H9 (cell line): ENCODE data around the gene PSTPIP1. TPM values are rescaled to one million over a fixed set of nuclear protein-coding genes. Genes with fewer than 3 reads are reported as not detected.

Experiments
- DNase-seq: peaks from one replicate; pipeline ENCODE4 v3.0.0-alpha.2; 2017
- H2AFZ ChIP-seq: one replicate; pipeline ENCODE4 v1.6.1; 2013; ENCODE audit warnings: mild to moderate bottlenecking, low read length, control low read depth, moderate library complexity
- H2AK5ac ChIP-seq: 2 replicates; pipeline ENCODE4 v1.6.1; 2013; ENCODE audit warnings: low read length, control low read depth, mixed read lengths; ENCODE audit not compliant: insufficient read length
- H2BK120ac ChIP-seq: one replicate; pipeline ENCODE4 v1.6.1; 2013; ENCODE audit warnings: low read depth, mild to moderate bottlenecking, low read length, control low read depth, inconsistent platforms; ENCODE audit not compliant: poor library complexity, severe bottlenecking
- H2BK12ac ChIP-seq: 2 replicates; pipeline ENCODE4 v1.6.1; 2013; ENCODE audit warnings: low read length, control low read depth, mixed read lengths, low read depth; ENCODE audit not compliant: insufficient read length
- H2BK15ac ChIP-seq: 2 replicates; pipeline ENCODE4 v1.6.1; 2013; ENCODE audit warnings: low read depth, low read length, control low read depth
- H2BK20ac ChIP-seq: one replicate; pipeline ENCODE4 v1.6.1; 2013; ENCODE audit warnings: low read depth, mild to moderate bottlenecking, low read length, control low read depth, inconsistent platforms; ENCODE audit not compliant: poor library complexity, severe bottlenecking
- H2BK5ac ChIP-seq: 2 replicates; pipeline ENCODE4 v1.6.1; 2013; ENCODE audit warnings: low read length, control low read depth, mixed read lengths; ENCODE audit not compliant: insufficient read length
- H3K14ac ChIP-seq: 2 replicates; pipeline ENCODE4 v1.6.1; 2013; ENCODE audit warnings: low read length, control low read depth; ENCODE audit not compliant: insufficient read depth
- H3K18ac ChIP-seq: 2 replicates; pipeline ENCODE4 v1.6.1; 2013; ENCODE audit warnings: low read depth, mild to moderate bottlenecking, mixed read lengths, low read length, control low read depth; ENCODE audit not compliant: insufficient read length
- H3K23ac ChIP-seq: 2 replicates; pipeline ENCODE4 v1.6.1; 2013; ENCODE audit warnings: low read length, control low read depth, mixed read lengths, low read depth; ENCODE audit not compliant: insufficient read length
- H3K23me2 ChIP-seq: 2 replicates; pipeline ENCODE4 v1.6.1; 2013; ENCODE audit warnings: low read depth, mild to moderate bottlenecking, mixed read lengths, low read length, control low read depth; ENCODE audit not compliant: insufficient read length, poor library complexity, severe bottlenecking
- H3K27ac ChIP-seq: 2 replicates; pipeline ENCODE4 v1.5.1; 2013; ENCODE audit warnings: low read length, control low read depth, mixed read lengths, low read depth; ENCODE audit not compliant: insufficient read length
- H3K27me3 ChIP-seq: 2 replicates; pipeline ENCODE4 v1.6.1; 2013; ENCODE audit warnings: low read length, control low read depth, inconsistent platforms; ENCODE audit not compliant: insufficient read depth
- H3K4ac ChIP-seq: 2 replicates; pipeline ENCODE4 v1.6.1; 2013; ENCODE audit warnings: low read depth, mild to moderate bottlenecking, control low read depth, inconsistent platforms, low read length, moderate library complexity
- H3K4me1 ChIP-seq: 2 replicates; pipeline ENCODE4 v1.6.1; 2013; ENCODE audit warnings: low read length, control low read depth, inconsistent platforms; ENCODE audit not compliant: insufficient read depth
- H3K4me2 ChIP-seq: 2 replicates; pipeline ENCODE4 v1.6.1; 2013; ENCODE audit warnings: low read length, control low read depth, mixed read lengths; ENCODE audit not compliant: insufficient read length, insufficient read depth
- H3K56ac ChIP-seq: 2 replicates; pipeline ENCODE4 v1.6.1; 2013; ENCODE audit warnings: low read depth, mild to moderate bottlenecking, mixed read lengths, low read length, control low read depth; ENCODE audit not compliant: insufficient read length
- H3K79me1 ChIP-seq: 2 replicates; pipeline ENCODE4 v1.6.1; 2013; ENCODE audit warnings: low read depth, mild to moderate bottlenecking, moderate library complexity, low read length, control low read depth, inconsistent platforms; ENCODE audit not compliant: insufficient read depth, poor library complexity, severe bottlenecking
- H3K79me2 ChIP-seq: 2 replicates; pipeline ENCODE4 v1.6.1; 2013; ENCODE audit warnings: low read length, control low read depth, inconsistent platforms; ENCODE audit not compliant: insufficient read depth
- H3K9ac ChIP-seq: 2 replicates; pipeline ENCODE4 v1.6.1; 2013; ENCODE audit warnings: low read length, control low read depth, mixed read lengths; ENCODE audit not compliant: insufficient read length; ENCODE audit errors: extremely low read depth
- H3K9me3 ChIP-seq: one replicate; pipeline ENCODE4 v1.6.1; 2013; ENCODE audit warnings: low read depth, low read length, inconsistent platforms; ENCODE audit not compliant: control insufficient read depth
- H3T11ph ChIP-seq: one replicate; pipeline ENCODE4 v1.6.1; 2013; ENCODE audit warnings: mild to moderate bottlenecking, low read length, control low read depth, inconsistent platforms
- H4K20me1 ChIP-seq: one replicate; pipeline ENCODE4 v1.6.1; 2013; ENCODE audit not compliant: control insufficient read depth, insufficient read length, insufficient read depth
- H4K5ac ChIP-seq: 2 replicates; pipeline ENCODE4 v1.6.1; 2013; ENCODE audit warnings: low read depth, mild to moderate bottlenecking, mixed read lengths, low read length, control low read depth; ENCODE audit not compliant: insufficient read length
- H4K8ac ChIP-seq: replicated peaks from 2 replicates; pipeline ENCODE4 v1.6.1; 2013; ENCODE audit warnings: low read length, control low read depth, mixed read lengths, low read depth; ENCODE audit not compliant: insufficient read length
- H4K91ac ChIP-seq: 2 replicates; pipeline ENCODE4 v1.6.1; 2013; ENCODE audit warnings: low read depth, mild to moderate bottlenecking, moderate library complexity, mixed read lengths, low read length, control low read depth; ENCODE audit not compliant: insufficient read length
- H3K27ac Mint-ChIP-seq, 3 experiments: 2 replicates in 2 of 3; 3 replicates in 1 of 3; pipeline ENCODE4 v1.8.0; 2020 to 2021; ENCODE audit warnings: mixed read lengths in 3 of 3, mild to moderate bottlenecking in 1 of 3, moderate library complexity in 1 of 3
- H3K27me3 Mint-ChIP-seq: 2 replicates; pipeline ENCODE4 v1.8.0; 2021; ENCODE audit warnings: low read depth, mild to moderate bottlenecking, moderate library complexity, mixed read lengths
- H3K36me3 Mint-ChIP-seq, 3 experiments: 2 replicates in 2 of 3; 3 replicates in 1 of 3; pipeline ENCODE4 v1.8.0; 2020 to 2021; ENCODE audit warnings: low read depth in 3 of 3, mixed read lengths in 3 of 3; ENCODE audit not compliant: insufficient read depth in 1 of 3
- H3K4me1 Mint-ChIP-seq, 2 experiments: 2 replicates each; pipeline ENCODE4 v1.8.0; 2020; ENCODE audit warnings: mixed read lengths in 2 of 2
- H3K4me3 Mint-ChIP-seq, 2 experiments: 2 replicates in 1 of 2; 3 replicates in 1 of 2; pipeline ENCODE4 v1.8.0; 2020 to 2021; ENCODE audit warnings: mild to moderate bottlenecking in 2 of 2, mixed read lengths in 2 of 2, moderate library complexity in 1 of 2
- H3K9me3 Mint-ChIP-seq, 2 experiments: 2 replicates in 1 of 2; 3 replicates in 1 of 2; pipeline ENCODE4 v1.8.0; 2020; ENCODE audit warnings: mild to moderate bottlenecking in 2 of 2, mixed read lengths in 2 of 2, moderate library complexity in 1 of 2
- CTCF ChIP-seq: fragments of 200-600 bp; sonication (generic); conservative IDR thresholded peaks from 3 replicates; pipeline ENCODE4 v1.8.0; 2021; ENCODE audit warnings: antibody characterized with exemption, mild to moderate bottlenecking
- WGBS: extraction: QIAGEN DNeasy Blood & Tissue Kit; methylation state at CpG from one replicate; pipeline ENCODE4 v1.1.7; 2013; ENCODE audit warnings: missing lambda C conversion rate, low lambda C conversion rate, mixed read lengths; ENCODE audit not compliant: insufficient read length; ENCODE audit errors: extremely low coverage; 5-methylcytosine and 5-hydroxymethylcytosine counted together
- total RNA-seq: library from RNA; stranded (reverse); gene quantifications from 2 replicates; pipeline ENCODE4 v1.2.1, GENCODE V29; 2021

The PSTPIP1 gene
- total RNA-seq, 1 experiment from 2014 or later, result 1.8 TPM

GRCh38 chr15:77002436-77002835, 7.5 kb downstream of the PSTPIP1 start:
- H3K27me3 Mint-ChIP-seq, result peaks cover 2% of the 10 kb centered on the region
- WGBS, result no CpG with 5 or more reads among the region's 7 CpGs

More at GRCh38 chr15:77002436-77002835, 7.5 kb downstream of the PSTPIP1 start:
- no peaks in the 10 kb centered on the region for H3K27me3 ChIP-seq
- H4K91ac ChIP-seq, result no peak overlapping the region
- no peak overlapping the region for H3K56ac ChIP-seq
- H3K36me3 Mint-ChIP-seq, result no peaks in the 10 kb centered on the region
- no peaks in the 10 kb centered on the region for H3K4me1 ChIP-seq
- H3K9me3 ChIP-seq, result no peaks in the 10 kb centered on the region
- no peak overlapping the region for H3K4me3 Mint-ChIP-seq
- no peak overlapping the region for H4K5ac ChIP-seq
- no peaks in the 10 kb centered on the region for H3K79me2 ChIP-seq
- H2BK20ac ChIP-seq, result no peak overlapping the region
- no peak overlapping the region for H3K14ac ChIP-seq
- no peak overlapping the region for H3K9ac ChIP-seq
- no peaks in the 10 kb centered on the region for H3K9me3 Mint-ChIP-seq
- H3K4me1 Mint-ChIP-seq, result no peaks in the 10 kb centered on the region
- H3K23me2 ChIP-seq, result no peaks in the 10 kb centered on the region
- H2AK5ac ChIP-seq, result no peak overlapping the region
- no peak for TF ChIP-seq CTCF
- no peak overlapping the region for H3K18ac ChIP-seq
- no peak overlapping the region for H3K4ac ChIP-seq
- H4K20me1 ChIP-seq, result no peaks in the 10 kb centered on the region
- H3K4me2 ChIP-seq, result no peak overlapping the region
- H2BK5ac ChIP-seq, result no peak overlapping the region
- no peak overlapping the region for H3T11ph ChIP-seq
- H3K27ac ChIP-seq, result no peak overlapping the region
- H2BK12ac ChIP-seq, result no peak overlapping the region
- H4K8ac ChIP-seq, result no peak overlapping the region
- H3K23ac ChIP-seq, result no peak overlapping the region
- H2AFZ ChIP-seq, result no peak overlapping the region
- H2BK120ac ChIP-seq, result no peak overlapping the region
- no peak for DNase-seq
- no peaks in the 10 kb centered on the region for H3K79me1 ChIP-seq
- H2BK15ac ChIP-seq, result no peak overlapping the region
- H3K27ac Mint-ChIP-seq, result no peak overlapping the region
